Measurements from ENCODE around the gene DUSP8. TPM values are rescaled to one million over a fixed set of nuclear protein-coding genes. Genes with fewer than 3 reads are reported as not detected.

DUSP8 gene
- total and polyA plus RNA-seq, 11 donors, result 9.8 to 29.9 (median 16.5) TPM

DNA sequence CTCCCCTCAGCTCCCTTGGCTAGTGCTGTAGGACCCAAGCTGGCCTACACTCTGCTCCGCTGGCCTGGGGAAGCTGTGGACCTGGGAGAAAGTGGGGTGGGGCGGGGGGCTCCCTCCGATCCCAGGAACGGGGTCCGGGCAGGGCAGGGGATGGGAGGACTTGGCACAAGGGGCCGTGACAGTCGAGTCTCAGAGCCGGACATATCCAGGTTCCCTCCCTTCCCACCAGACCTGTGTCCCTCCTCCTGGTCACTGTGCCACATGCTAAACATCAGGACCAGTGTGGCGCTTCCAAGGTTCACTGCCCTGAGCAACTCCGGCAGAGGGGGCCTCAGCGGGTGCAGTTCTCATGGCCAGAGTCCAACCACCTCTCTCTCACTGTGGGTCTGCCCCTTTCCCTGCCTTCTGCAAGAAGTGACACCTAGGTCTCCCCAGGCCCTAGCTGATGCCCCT lies 2.0 kb downstream of the DUSP8 start:
- Histone ChIP-seq H3K27ac (peak overlapping the region in 5 of 12 donors; percentile 83 to 93 (median 90)), H3K9me3 (no peaks in the 10 kb centered on the region), H3K4me1 (peaks cover 2 to 83% (median 37%) of the 10 kb centered on the region in 12 donors), H3K27me3 (peaks cover 0 to 25% (median 0%) of the 10 kb centered on the region in 9 donors), H3K36me3 (peaks cover 0 to 8% (median 0%) of the 10 kb centered on the region in 9 donors), H3K4me3 (peak overlapping the region in 6 of 12 donors; percentile 67 to 81 (median 71))
- TF ChIP-seq, protein P1, sequence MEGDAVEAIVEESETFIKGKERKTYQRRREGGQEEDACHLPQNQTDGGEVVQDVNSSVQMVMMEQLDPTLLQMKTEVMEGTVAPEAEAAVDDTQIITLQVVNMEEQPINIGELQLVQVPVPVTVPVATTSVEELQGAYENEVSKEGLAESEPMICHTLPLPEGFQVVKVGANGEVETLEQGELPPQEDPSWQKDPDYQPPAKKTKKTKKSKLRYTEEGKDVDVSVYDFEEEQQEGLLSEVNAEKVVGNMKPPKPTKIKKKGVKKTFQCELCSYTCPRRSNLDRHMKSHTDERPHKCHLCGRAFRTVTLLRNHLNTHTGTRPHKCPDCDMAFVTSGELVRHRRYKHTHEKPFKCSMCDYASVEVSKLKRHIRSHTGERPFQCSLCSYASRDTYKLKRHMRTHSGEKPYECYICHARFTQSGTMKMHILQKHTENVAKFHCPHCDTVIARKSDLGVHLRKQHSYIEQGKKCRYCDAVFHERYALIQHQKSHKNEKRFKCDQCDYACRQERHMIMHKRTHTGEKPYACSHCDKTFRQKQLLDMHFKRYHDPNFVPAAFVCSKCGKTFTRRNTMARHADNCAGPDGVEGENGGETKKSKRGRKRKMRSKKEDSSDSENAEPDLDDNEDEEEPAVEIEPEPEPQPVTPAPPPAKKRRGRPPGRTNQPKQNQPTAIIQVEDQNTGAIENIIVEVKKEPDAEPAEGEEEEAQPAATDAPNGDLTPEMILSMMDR (IDR thresholded peaks at IDR 0.05), result no peak
- WGBS, 4 donors, result 57 to 72% (median 67%) methylated on average over 7 to 11 of the region's 11 CpGs
- intact Hi-C loops (cut with DNase I), result loop anchor here in 5 of 10 donors (5.0 to 10.0 kb wide), 4 partner anchors 33 to 365 kb away; partner anchors contain the start of gene TOLLIP (in 1 of the 5)
- no peak for ATAC-seq
- DNase-seq, result peak in 1 of 5 donors; percentile 9

DNA sequence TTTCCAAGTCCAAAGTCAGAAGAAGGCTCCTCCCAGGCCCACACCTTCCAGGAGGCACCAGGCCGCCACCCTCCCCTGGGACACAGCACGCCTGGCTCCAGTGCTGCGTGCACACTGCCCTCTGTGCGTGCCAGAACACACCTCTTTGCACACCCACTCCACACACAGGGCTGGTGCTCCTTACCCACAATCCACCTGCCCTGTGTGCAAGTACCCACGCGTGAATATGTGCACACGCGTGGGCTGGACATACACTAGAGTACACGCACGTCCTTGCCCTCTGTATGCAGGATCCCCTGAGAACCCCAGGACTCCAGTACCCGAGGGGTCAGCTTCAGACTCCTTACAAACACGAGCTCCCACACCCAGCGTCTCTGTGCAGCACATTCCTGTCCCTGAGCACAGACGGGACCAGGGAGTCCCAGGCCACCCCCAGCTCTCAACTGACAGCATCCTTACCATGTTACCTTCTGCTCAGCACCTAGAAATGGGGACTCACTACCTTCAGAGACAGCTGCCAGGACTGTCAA lies 2.8 kb downstream of the DUSP8 start:
- Histone ChIP-seq H3K4me3 (peak overlapping the region in 1 of 12 donors; percentile 70), H3K9me3 (no peaks in the 10 kb centered on the region), H3K27ac (peak overlapping the region in 3 of 12 donors; percentile 83 to 93 (median 92)), H3K27me3 (peaks cover 0 to 24% (median 0%) of the 10 kb centered on the region in 9 donors), H3K4me1 (peaks cover under 1 to 85% (median 42%) of the 10 kb centered on the region in 12 donors), H3K36me3 (peaks cover 0 to 9% (median 0%) of the 10 kb centered on the region in 9 donors)
- WGBS, 4 donors, result 39 to 76% (median 64%) methylated on average over 10 to 14 of the region's 14 CpGs
- TF ChIP-seq POLR2A (IDR thresholded peaks at IDR 0.05), result no peak
- TF ChIP-seq, protein P1 (IDR thresholded peaks at IDR 0.05), result no peak
- ATAC-seq (no peak), DNase-seq (peak in 1 of 5 donors; percentile 26)
- intact Hi-C loops (cut with DNase I), result no loop called here

DNA sequence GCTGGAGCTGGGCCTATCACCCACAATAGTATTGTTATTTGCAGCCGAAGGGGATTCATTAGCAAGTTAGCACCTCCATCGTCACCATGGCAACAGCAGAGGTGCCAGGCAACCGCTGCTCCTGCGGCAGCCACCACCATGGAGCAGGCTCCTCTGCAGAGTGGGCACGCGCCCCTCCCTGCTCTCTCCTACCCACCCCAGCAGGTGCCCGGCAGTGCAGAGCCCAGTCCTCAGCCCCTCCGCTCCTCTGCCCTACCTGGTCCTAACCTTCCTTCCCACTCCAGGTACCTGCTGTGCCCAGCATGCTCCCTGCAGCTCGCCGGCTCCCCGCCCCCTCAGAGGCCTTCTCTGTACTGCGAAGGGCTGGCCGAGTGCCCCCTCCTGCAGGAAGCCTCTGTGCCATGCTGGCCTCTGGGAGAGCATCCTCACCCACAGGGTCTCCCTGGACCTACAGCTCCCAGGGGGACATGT lies 3.6 kb downstream of the DUSP8 start:
- Histone ChIP-seq H3K27me3 (peaks cover 0 to 15% (median 0%) of the 10 kb centered on the region in 9 donors), H3K4me1 (peaks cover 0 to 83% (median 37%) of the 10 kb centered on the region in 12 donors), H3K4me3 (no peak overlapping the region), H3K9me3 (no peaks in the 10 kb centered on the region), H3K27ac (peak overlapping the region in 1 of 12 donors; percentile 82), H3K36me3 (peaks cover 0 to 17% (median 5%) of the 10 kb centered on the region in 9 donors)
- TF ChIP-seq POLR2A (IDR thresholded peaks at IDR 0.05), result no peak
- TF ChIP-seq, protein P1 (IDR thresholded peaks at IDR 0.05), result no peak
- WGBS, 4 donors, result 30 to 63% (median 58%) methylated on average over 2 to 13 of the region's 13 CpGs
- ATAC-seq (no peak), DNase-seq (peak in 3 of 5 donors; percentile 10 to 58 (median 26))
- intact Hi-C loops (cut with DNase I), result no loop called here

DNA sequence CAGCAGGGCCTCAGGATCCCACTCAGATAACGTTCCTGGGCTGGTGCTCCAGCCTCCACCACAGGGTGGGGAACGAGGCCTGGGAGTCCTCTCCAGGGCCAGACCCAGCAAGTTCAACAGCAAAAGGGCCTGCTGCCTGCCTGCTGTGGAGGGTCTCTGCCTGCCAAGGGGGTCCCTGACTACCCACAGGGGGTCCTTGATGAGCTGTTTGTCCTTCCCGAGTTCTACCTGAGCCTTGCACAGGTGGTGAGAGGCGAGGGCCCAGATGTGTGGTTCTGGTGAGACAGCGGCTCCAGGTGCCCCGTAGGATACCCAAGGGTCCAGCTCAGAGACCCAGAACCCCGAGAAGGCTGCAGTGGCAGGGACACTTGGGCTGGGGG lies 4.4 kb downstream of the DUSP8 start:
- peaks cover 0 to 75% (median 33%) of the 10 kb centered on the region in 12 donors for H3K4me1 ChIP-seq
- 62 to 80% (median 73%) methylated on average over 4 to 7 of the region's 7 CpGs for WGBS, 4 donors

More for the DNA sequence above, 4.4 kb downstream of the DUSP8 start:
- H3K4me3 ChIP-seq, result no peak overlapping the region
- ATAC-seq, result no peak
- intact Hi-C loops (cut with DNase I), result no loop called here
- DNase-seq, result peak in 1 of 5 donors; percentile 30
- TF ChIP-seq POLR2A (IDR thresholded peaks at IDR 0.05), result no peak
- TF ChIP-seq, protein P1 (IDR thresholded peaks at IDR 0.05), result no peak
- peak overlapping the region in 5 of 12 donors; percentile 13 to 82 (median 16) for H3K27ac ChIP-seq
- H3K9me3 ChIP-seq, result no peaks in the 10 kb centered on the region
- H3K27me3 ChIP-seq, result peaks cover 0 to 9% (median 0%) of the 10 kb centered on the region in 9 donors
- H3K36me3 ChIP-seq, result peaks cover 0 to 24% (median 11%) of the 10 kb centered on the region in 9 donors
